ENCODE data around the gene SMG6.

The SMG6 gene

DNA sequence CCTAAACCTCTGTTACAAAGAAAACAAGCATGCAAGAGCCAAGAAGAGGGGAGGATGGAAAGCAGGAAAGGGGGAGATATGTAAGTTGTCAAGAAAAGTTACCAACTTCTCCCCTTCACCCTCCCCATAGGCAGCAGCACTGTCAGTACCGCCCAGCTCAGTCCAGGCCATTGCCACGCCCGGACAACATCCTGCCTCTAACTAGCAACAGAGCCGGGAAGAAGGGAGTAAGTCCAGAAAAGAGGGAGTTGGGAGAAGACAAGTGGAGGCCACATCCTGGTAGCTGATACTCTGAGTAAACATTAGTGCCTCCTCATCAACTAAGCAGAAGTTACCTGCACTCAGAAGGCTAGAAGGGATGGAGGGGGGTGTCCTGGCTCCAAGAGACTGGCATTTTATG, 113.6 kb downstream of the SMG6 start:
- no peak overlapping the region for H2BK120ac ChIP-seq (ENCODE audit: low read depth, low read length)
- H3K4me1 ChIP-seq (ENCODE audit: control insufficient read depth, low read depth, low read length), result no peaks in the 10 kb centered on the region
- no peak overlapping the region for H3K4ac ChIP-seq (ENCODE audit: low read depth, low read length)
- H3K4me3 ChIP-seq (ENCODE audit: low read length), result no peak overlapping the region
- no peak overlapping the region for H4K8ac ChIP-seq (ENCODE audit: low read depth, low read length)
- no peaks in the 10 kb centered on the region for H3K36me3 ChIP-seq (ENCODE audit: control insufficient read depth, insufficient read depth, low read length)
- H3K56ac ChIP-seq (ENCODE audit: low read length), result no peak overlapping the region
- no peaks in the 10 kb centered on the region for H3K79me1 ChIP-seq (ENCODE audit: low read length)
- no peak overlapping the region for H3K4me2 ChIP-seq (ENCODE audit: low read length)
- H4K5ac ChIP-seq (ENCODE audit: low read length), result no peak overlapping the region
- no peaks in the 10 kb centered on the region for H3K27me3 ChIP-seq (ENCODE audit: insufficient read depth, low read length, poor library complexity)
- DNase-seq, result no peak
- H3K18ac ChIP-seq (ENCODE audit: low read length), result no peak overlapping the region
- H3K79me2 ChIP-seq (ENCODE audit: control insufficient read depth, insufficient read depth, low read length), result no peaks in the 10 kb centered on the region
- H2AK5ac ChIP-seq (ENCODE audit: low read length), result no peak overlapping the region
- no peak overlapping the region for H3K23ac ChIP-seq (ENCODE audit: low read length)
- no peak overlapping the region for H3K9ac ChIP-seq (ENCODE audit: low read length)
- H2BK15ac ChIP-seq (replicated peaks; ENCODE audit: low read depth), result no peak overlapping the region
- no peak overlapping the region for H2BK5ac ChIP-seq (ENCODE audit: low read length)
- WGBS (ENCODE audit: extremely low coverage, insufficient coverage, low lambda C conversion rate), result no CpG with 5 or more reads among the region's 4 CpGs
- H3K27ac ChIP-seq (ENCODE audit: low read depth, low read length), result no peak overlapping the region

DNA sequence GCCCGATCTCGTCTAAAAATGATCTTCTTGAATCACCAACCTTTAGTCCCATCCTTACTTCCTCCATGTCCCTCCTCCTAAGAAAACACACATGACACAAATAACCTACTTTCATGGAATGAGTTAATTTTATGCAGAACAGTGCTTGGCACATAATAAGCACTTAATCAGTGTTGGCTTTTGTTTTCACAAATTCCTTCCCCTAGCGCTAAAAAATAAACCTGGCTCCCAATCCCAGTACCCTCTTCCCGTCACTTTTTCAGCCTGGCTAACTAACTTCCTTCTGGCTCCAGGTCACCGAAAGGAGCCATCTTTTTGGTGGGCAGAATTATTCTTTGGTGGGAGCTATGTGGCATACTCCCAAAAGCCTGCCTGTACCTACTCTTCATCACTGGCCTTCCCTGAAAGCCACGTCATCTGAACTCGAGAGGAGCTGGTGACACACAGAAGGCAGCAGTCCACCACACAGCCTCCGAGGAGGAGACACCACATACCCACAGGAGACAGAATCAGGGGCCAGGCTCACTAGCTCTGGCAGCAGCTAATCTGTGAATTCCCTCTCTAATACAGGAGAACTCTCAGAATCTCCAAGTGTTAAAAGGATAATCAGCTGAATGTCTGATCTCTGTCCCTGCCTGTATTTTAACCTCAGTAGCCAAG, 114.5 kb downstream of the SMG6 start:
- H3K36me3 ChIP-seq (ENCODE audit: control insufficient read depth, insufficient read depth, low read length), result no peaks in the 10 kb centered on the region
- H3K4me1 ChIP-seq (ENCODE audit: control insufficient read depth, low read depth, low read length), result no peaks in the 10 kb centered on the region
- no peak overlapping the region for H3K9ac ChIP-seq (ENCODE audit: low read length)
- H3K4me2 ChIP-seq (ENCODE audit: low read length), result no peak overlapping the region
- no CpG with 5 or more reads among the region's 8 CpGs for WGBS (ENCODE audit: extremely low coverage, insufficient coverage, low lambda C conversion rate)
- no peak overlapping the region for H3K56ac ChIP-seq (ENCODE audit: low read length)
- H2BK15ac ChIP-seq (replicated peaks; ENCODE audit: low read depth), result no peak overlapping the region
- H4K8ac ChIP-seq (ENCODE audit: low read depth, low read length), result no peak overlapping the region
- DNase-seq, result no peak
- H2BK5ac ChIP-seq (ENCODE audit: low read length), result no peak overlapping the region
- no peak overlapping the region for H2AK5ac ChIP-seq (ENCODE audit: low read length)
- no peaks in the 10 kb centered on the region for H3K79me1 ChIP-seq (ENCODE audit: low read length)
- no peak overlapping the region for H3K4me3 ChIP-seq (ENCODE audit: low read length)
- no peak overlapping the region for H3K4ac ChIP-seq (ENCODE audit: low read depth, low read length)
- H3K18ac ChIP-seq (ENCODE audit: low read length), result no peak overlapping the region
- H4K5ac ChIP-seq (ENCODE audit: low read length), result no peak overlapping the region
- H3K27me3 ChIP-seq (ENCODE audit: insufficient read depth, low read length, poor library complexity), result no peaks in the 10 kb centered on the region
- no peak overlapping the region for H3K27ac ChIP-seq (ENCODE audit: low read depth, low read length)
- no peak overlapping the region for H2BK120ac ChIP-seq (ENCODE audit: low read depth, low read length)
- H3K79me2 ChIP-seq (ENCODE audit: control insufficient read depth, insufficient read depth, low read length), result no peaks in the 10 kb centered on the region
- no peak overlapping the region for H3K23ac ChIP-seq (ENCODE audit: low read length)

- Histone ChIP-seq H3K4me3 (ENCODE audit: low read length) (no peak overlapping the region), H3K4me1 (ENCODE audit: control insufficient read depth, low read depth, low read length) (no peaks in the 10 kb centered on the region), H4K5ac (ENCODE audit: low read length) (no peak overlapping the region), H2BK120ac (ENCODE audit: low read depth, low read length) (no peak overlapping the region), H3K23ac (ENCODE audit: low read length) (no peak overlapping the region), H3K27ac (ENCODE audit: low read depth, low read length) (no peak overlapping the region), H3K79me1 (ENCODE audit: low read length) (no peaks in the 10 kb centered on the region), H4K8ac (ENCODE audit: low read depth, low read length) (no peak overlapping the region), H3K36me3 (ENCODE audit: control insufficient read depth, insufficient read depth, low read length) (no peaks in the 10 kb centered on the region), H3K9ac (ENCODE audit: low read length) (no peak overlapping the region), H2BK5ac (ENCODE audit: low read length) (no peak overlapping the region), H2BK15ac (replicated peaks; ENCODE audit: low read depth) (no peak overlapping the region), H3K18ac (ENCODE audit: low read length) (no peak overlapping the region), H3K4me2 (ENCODE audit: low read length) (no peak overlapping the region), H3K56ac (ENCODE audit: low read length) (no peak overlapping the region), H3K27me3 (ENCODE audit: insufficient read depth, low read length, poor library complexity) (no peaks in the 10 kb centered on the region), H3K79me2 (ENCODE audit: control insufficient read depth, insufficient read depth, low read length) (no peaks in the 10 kb centered on the region), H3K4ac (ENCODE audit: low read depth, low read length) (no peak overlapping the region), H2AK5ac (ENCODE audit: low read length) (no peak overlapping the region)
- no CpG with 5 or more reads among the region's 5 CpGs for WGBS (ENCODE audit: extremely low coverage, insufficient coverage, low lambda C conversion rate)
- DNase-seq, result no peak
Measured at GRCh38 chr17:2187758-2188157, 115.8 kb downstream of the SMG6 start.

GRCh38 chr17:2186937-2187336, 116.6 kb downstream of the SMG6 start:
- Histone ChIP-seq H3K4ac (ENCODE audit: low read depth, low read length) (no peak overlapping the region), H3K36me3 (ENCODE audit: control insufficient read depth, insufficient read depth, low read length) (no peaks in the 10 kb centered on the region)

GRCh38 chr17:2184993-2185931, 118.3 kb downstream of the SMG6 start:
- Histone ChIP-seq H3K79me1 (ENCODE audit: low read length) (no peaks in the 10 kb centered on the region), H2BK15ac (replicated peaks; ENCODE audit: low read depth) (no peak overlapping the region), H3K79me2 (ENCODE audit: control insufficient read depth, insufficient read depth, low read length) (no peaks in the 10 kb centered on the region), H3K36me3 (ENCODE audit: control insufficient read depth, insufficient read depth, low read length) (no peaks in the 10 kb centered on the region), H2AK5ac (ENCODE audit: low read length) (no peak overlapping the region), H2BK120ac (ENCODE audit: low read depth, low read length) (no peak overlapping the region), H3K27ac (ENCODE audit: low read depth, low read length) (no peak overlapping the region), H2BK5ac (ENCODE audit: low read length) (no peak overlapping the region), H4K5ac (ENCODE audit: low read length) (no peak overlapping the region), H3K4ac (ENCODE audit: low read depth, low read length) (no peak overlapping the region), H3K56ac (ENCODE audit: low read length) (no peak overlapping the region), H4K8ac (ENCODE audit: low read depth, low read length) (no peak overlapping the region), H3K9ac (ENCODE audit: low read length) (no peak overlapping the region), H3K18ac (ENCODE audit: low read length) (no peak overlapping the region), H3K4me3 (ENCODE audit: low read length) (no peak overlapping the region), H3K4me2 (ENCODE audit: low read length) (no peak overlapping the region), H3K23ac (ENCODE audit: low read length) (no peak overlapping the region), H3K4me1 (ENCODE audit: control insufficient read depth, low read depth, low read length) (peaks cover 3% of the 10 kb centered on the region), H3K27me3 (ENCODE audit: insufficient read depth, low read length, poor library complexity) (no peaks in the 10 kb centered on the region)
- no CpG with 5 or more reads among the region's 19 CpGs for WGBS (ENCODE audit: extremely low coverage, insufficient coverage, low lambda C conversion rate)
- DNase-seq, result no peak

More at GRCh38 chr17:2186937-2187336, 116.6 kb downstream of the SMG6 start:
- no peak overlapping the region for H2AK5ac ChIP-seq (ENCODE audit: low read length)
- no peak overlapping the region for H3K56ac ChIP-seq (ENCODE audit: low read length)
- H2BK15ac ChIP-seq (replicated peaks; ENCODE audit: low read depth), result no peak overlapping the region
- H3K4me3 ChIP-seq (ENCODE audit: low read length), result no peak overlapping the region
- no peaks in the 10 kb centered on the region for H3K79me1 ChIP-seq (ENCODE audit: low read length)
- H4K5ac ChIP-seq (ENCODE audit: low read length), result no peak overlapping the region
- H3K4me1 ChIP-seq (ENCODE audit: control insufficient read depth, low read depth, low read length), result peaks cover 2% of the 10 kb centered on the region
- H4K8ac ChIP-seq (ENCODE audit: low read depth, low read length), result no peak overlapping the region
- H2BK120ac ChIP-seq (ENCODE audit: low read depth, low read length), result no peak overlapping the region
- no peak overlapping the region for H3K27ac ChIP-seq (ENCODE audit: low read depth, low read length)
- no peak overlapping the region for H3K9ac ChIP-seq (ENCODE audit: low read length)
- no peak overlapping the region for H3K18ac ChIP-seq (ENCODE audit: low read length)
- H3K4me2 ChIP-seq (ENCODE audit: low read length), result no peak overlapping the region
- no peaks in the 10 kb centered on the region for H3K79me2 ChIP-seq (ENCODE audit: control insufficient read depth, insufficient read depth, low read length)
- H3K23ac ChIP-seq (ENCODE audit: low read length), result no peak overlapping the region
- WGBS (ENCODE audit: extremely low coverage, insufficient coverage, low lambda C conversion rate), result no CpG with 5 or more reads among the region's 4 CpGs
- no peak for DNase-seq
- no peak overlapping the region for H2BK5ac ChIP-seq (ENCODE audit: low read length)
- no peaks in the 10 kb centered on the region for H3K27me3 ChIP-seq (ENCODE audit: insufficient read depth, low read length, poor library complexity)

Measured in mesendoderm (in vitro differentiated cells).